Measurements from ENCODE around the gene PXDN.

- TF ChIP-seq EP300 (IDR thresholded peaks at IDR 0.05) (no peak), POLR2A (IDR thresholded peaks at IDR 0.05) (no peak)
- TF ChIP-seq, protein P1, sequence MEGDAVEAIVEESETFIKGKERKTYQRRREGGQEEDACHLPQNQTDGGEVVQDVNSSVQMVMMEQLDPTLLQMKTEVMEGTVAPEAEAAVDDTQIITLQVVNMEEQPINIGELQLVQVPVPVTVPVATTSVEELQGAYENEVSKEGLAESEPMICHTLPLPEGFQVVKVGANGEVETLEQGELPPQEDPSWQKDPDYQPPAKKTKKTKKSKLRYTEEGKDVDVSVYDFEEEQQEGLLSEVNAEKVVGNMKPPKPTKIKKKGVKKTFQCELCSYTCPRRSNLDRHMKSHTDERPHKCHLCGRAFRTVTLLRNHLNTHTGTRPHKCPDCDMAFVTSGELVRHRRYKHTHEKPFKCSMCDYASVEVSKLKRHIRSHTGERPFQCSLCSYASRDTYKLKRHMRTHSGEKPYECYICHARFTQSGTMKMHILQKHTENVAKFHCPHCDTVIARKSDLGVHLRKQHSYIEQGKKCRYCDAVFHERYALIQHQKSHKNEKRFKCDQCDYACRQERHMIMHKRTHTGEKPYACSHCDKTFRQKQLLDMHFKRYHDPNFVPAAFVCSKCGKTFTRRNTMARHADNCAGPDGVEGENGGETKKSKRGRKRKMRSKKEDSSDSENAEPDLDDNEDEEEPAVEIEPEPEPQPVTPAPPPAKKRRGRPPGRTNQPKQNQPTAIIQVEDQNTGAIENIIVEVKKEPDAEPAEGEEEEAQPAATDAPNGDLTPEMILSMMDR (IDR thresholded peaks at IDR 0.05), result no peak
Measured at GRCh38 chr2:1602278-1603010, 141.9 kb downstream of the PXDN start.
